ENCODE measurements around the gene FOXRED2.
"Not testable (repeated sequence)": the region's sequence is repeated elsewhere in the genome, so short reads cannot be mapped to it uniquely, and the experiment has no call there.

The FOXRED2 gene

DNA sequence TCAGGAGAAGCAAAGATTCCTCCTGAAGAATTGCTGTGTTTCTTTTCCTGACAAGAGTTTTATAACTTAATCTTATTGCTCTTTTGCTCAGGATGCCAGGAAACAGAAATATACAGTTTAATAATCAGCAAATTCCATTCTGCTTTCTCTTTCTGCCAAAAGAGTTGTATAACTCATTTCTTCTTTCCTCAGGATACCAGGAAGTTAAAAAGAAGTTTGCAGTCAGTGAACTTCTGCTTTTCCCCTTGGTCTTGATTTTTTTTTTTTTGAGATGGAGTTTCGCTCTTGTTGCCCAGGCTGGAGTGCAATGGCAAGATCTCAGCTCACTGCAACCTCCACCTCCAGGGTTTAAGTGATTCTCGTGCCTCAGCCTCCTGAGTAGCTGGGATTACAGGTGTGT, 13.1 kb upstream of the FOXRED2 start:
- in situ Hi-C loops (cut with HindIII; ENCODE audit: low sequenced_read_pairs): not testable (repeated sequence)

DNA sequence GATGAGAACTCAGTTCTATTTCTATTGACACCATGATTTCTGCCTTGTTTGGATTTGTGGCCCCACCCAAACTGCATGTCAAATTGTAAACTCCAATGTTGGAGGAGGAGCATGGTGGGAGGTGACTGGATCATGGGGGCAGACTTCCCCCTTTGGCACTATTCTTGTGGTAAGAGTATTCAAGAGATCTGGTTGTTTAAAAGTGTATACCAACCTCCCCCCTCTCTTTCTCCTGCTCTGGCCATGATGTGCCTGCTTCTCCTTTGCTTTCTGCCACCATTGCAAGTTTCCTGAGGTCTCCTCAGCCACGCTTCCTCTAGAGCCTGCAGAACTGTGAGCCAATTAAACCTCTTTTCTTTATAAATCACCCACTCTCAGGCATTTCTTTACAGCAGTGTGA, 7.9 kb upstream of the FOXRED2 start:
- in situ Hi-C loops (cut with HindIII; ENCODE audit: low sequenced_read_pairs): no loop called here

DNA sequence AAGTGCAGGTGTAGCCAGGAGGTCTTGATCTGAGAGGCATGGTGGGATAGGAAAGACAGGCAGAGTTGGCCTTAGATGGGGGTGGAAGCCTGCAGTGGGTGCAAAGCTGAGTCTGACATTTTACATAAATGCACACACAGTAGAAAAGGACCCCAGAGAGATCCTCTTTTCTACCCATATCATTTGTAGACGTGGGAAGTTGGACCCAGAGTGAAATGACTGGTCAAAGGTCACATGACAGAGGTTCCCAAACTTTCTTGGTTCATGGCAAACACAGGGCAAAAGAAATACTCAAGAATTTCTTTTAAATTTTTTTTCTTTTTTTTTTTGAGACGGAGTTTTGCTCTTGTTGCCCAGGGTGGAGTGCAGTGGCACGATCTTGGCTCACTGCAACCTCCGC, 6.2 kb upstream of the FOXRED2 start:
- in situ Hi-C loops (cut with HindIII; ENCODE audit: low sequenced_read_pairs): no loop called here

DNA sequence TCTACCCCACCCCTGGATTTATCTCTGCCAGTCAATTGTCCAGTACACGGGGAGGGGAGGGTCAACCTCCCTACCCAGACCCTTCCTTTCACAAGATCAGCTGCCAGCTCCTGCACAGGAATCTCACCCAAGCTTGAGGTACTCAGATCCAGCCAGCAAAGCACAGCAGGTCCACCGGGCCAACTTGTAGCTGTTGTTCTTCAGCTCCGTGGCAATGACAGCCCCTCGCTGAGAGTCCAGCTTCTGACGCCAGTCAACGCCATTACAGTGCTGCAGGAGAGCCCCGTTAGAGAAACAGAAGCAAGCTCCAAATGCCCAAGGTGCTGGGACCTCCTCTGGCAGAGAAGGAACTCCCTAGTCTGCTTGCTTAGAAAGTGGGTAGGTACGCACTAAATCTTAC, 5.5 kb upstream of the FOXRED2 start:
- in situ Hi-C loops (cut with HindIII; ENCODE audit: low sequenced_read_pairs): no loop called here

DNA sequence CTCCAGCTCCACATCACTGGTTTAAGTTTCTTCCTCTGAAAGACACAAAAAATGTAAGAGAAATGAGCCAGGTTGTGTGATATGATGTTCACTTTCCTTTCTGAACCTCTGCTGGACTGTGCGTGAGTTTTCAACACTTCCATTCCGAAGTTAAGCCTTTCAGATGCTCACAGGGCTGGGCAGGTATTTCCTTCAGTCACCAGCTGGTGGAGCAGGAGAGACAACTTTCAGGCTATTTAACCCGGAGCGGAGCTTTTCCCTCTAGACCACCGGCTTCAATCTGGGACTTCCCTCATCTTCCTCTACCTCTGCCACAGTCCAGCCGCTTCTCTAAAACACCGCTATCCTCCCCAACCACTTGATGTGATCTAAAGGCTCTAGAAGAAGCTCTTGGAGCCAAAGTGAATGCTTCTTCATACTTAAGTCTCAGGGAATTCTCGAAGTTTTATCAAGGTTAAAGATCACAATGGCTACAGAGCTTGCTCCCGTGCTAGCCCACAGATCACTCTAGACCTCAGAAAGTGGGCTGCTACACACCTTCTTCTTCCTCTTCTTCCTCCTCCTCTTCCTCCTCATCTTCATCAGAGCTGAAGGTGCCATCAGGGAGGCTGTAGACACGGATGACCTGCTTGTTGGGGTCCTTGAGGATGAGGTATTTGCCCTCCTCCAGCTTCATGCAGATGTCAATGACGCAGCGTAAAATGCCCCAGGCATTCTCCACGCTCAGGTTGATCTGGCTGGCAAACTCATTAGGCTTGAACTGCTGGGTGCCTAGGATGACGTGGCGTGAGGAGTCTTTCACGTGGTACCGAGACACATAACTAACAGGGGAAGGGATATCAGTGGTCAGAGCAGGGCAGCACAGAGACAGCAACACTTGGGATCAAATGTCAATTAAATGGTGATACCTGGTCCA, 4.4 kb upstream of the FOXRED2 start:
- in situ Hi-C loops (cut with HindIII; ENCODE audit: low sequenced_read_pairs): no loop called here

DNA sequence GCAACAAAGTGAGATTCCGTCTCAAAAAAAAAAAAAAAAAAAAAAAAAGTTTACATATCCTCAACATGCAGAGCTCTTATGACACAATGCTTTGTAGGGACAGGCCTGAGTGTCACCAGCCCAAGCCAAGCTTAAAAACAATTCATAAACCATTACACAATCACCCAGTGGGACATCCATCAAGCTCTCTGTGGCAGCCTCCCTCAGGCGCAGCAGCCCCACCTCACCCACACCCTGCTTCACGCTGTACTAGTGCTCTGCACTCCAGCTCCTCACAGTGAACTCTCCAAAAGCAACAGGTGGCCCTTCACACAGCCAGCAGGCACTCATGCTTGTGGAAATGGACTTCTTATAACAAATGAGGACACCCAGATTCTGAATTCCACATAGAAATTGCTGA, 3.5 kb upstream of the FOXRED2 start:
- in situ Hi-C loops (cut with HindIII; ENCODE audit: low sequenced_read_pairs): no loop called here

DNA sequence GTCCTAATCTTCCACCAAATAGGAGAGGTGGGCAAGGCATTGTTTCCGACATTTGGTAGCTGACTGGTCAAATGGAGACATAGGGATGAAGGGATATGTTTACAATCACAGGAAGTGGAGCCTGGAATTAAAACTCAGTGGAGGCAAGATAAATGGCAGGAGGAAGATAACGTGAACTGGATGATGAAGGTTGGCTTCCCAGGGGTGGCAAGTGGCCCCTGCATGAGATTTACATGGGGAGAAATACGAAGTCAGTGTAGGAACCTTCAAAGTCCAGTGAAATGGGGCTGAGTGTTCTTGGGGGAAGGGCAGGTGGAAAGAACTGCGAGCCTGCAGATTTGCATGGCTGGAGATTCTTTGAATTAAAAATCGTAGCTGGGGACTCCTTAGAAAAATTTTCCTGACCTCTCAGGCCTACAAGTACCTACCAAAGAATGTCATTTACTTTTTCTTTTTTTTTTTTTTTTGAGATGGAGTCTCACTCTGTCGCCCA, 724 bp upstream of the FOXRED2 start:
- in situ Hi-C loops (cut with HindIII; ENCODE audit: low sequenced_read_pairs): no loop called here

DNA sequence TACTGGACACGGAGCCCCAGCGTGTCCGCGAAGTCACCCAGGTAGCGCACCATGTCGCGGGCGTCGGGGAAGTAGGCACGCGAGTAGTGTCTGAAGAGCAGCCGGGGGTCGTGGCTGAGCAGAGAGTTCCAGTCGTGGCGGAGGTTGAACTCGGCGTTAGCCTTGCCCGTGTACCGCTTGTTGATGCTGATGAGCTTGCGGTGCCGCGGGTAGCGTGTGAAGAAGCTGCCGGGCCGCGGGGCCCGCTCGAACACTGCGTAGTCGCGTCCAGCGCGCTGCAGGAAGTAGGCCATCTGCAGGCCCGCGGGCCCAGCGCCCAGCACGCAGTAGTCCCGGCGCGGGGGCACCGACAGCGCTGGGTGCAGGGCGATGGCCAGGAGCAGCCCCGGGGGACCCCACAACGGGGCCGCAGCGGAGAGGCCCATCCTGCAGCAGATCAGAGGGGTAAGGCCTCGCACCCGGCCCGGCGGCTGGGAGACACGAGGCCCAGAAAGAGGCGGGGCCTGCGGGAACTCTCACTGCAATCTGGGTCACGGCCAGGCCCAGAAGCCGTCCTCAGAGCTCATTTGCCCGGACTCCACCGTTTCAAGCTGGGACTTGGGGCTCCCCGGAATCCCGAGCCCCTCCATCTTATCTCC, 723 bp downstream of the FOXRED2 start:
- in situ Hi-C loops (cut with HindIII; ENCODE audit: low sequenced_read_pairs): no loop called here

DNA sequence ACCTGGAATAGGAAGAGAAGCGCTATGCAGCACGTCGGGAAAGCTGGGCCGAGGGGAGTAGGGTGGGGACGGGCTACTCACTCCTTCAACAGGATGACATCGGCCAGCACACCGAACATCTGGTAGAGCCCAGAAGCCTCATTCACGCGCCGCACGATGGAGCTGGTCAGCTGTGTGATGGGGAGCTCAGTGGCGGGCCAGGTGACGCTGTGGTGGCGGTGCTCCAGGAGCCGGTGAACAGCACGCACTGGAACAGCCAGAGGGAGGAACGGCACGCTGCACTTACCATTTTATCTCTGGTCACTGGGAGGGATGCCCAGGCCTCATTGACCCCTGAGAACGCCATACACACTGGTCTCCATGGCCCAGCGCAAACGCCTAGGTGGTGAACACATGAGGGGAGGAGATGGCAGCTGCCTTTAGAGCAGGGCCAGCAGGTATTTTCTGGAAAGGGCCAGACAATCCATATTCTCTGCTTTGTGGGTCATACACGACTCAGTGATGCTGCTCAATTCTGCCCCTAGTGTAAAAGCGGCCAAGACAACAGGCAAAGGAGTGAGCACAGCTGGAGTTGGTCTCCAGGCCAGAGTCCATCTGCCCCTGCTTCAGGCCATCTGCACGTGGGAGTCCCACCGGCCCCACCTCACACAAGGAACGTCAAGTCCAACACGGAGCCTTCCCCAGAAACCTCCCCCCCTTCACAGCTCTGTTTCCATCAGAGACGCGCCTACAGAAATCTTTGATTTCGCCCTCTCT, 8.8 kb downstream of the FOXRED2 start:
- in situ Hi-C loops (cut with HindIII; ENCODE audit: low sequenced_read_pairs): no loop called here

DNA sequence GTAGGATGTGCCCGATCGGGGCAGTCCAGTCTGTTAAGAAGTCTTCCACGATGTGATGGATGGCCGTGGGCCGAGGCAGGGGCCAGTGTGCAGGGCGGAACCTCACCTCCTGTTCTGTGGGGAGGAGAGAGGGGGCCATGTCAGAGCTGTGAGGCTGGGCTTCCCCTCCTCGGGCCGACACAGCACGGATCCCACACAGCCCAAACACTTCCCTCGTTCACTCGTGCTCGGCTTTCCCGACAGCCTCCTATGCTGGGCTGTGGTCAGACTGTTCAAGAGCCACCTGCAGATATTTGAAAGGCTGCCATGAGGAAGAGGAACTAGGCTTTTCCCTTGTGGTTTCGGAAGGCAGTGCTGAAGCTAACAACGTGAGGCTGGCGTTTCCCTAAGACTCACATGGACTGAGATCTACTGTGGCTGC, 13.1 kb downstream of the FOXRED2 start:
- in situ Hi-C loops (cut with HindIII; ENCODE audit: low sequenced_read_pairs): no loop called here

DNA sequence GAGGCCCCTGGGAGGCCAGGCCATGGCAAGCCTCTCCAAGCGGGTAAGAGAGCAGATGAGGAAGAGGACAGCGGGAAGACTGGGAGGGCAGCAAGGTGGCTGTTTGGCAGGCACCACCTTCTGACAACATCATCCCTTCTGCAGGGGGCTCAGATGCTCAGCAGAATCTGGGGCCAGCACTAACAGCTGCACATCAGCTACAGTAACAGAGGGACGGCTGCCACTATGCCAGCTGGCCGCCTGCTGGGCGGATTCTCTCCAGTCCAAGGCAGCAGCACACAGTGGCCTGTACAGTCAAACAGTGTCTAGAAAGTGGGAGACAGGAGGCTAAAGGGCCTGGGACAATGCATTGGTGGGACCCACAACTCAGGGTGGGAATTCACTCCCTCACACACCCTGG, 14.7 kb downstream of the FOXRED2 start:
- in situ Hi-C loops (cut with HindIII; ENCODE audit: low sequenced_read_pairs): no loop called here

DNA sequence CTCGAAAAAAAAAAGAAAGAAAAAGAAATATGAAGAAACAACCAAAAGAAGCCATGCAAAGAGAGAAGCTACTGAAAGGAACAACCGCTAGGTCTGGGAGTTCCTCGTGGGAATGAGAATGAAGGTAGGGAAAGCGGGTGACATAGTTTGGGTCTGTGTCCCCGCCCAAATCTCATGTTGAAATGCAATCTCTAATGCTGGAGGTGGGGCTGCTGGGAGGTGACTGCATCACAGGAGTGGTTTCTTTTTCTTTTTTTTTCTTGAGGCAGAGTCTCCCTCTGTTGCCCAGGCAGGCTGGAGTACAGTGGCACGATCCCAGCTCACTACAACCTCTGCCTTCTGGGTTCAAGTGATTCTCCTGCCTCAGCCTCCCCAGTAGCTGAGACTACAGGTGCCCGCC, 15.7 kb downstream of the FOXRED2 start:
- in situ Hi-C loops (cut with HindIII; ENCODE audit: low sequenced_read_pairs): no loop called here

DNA sequence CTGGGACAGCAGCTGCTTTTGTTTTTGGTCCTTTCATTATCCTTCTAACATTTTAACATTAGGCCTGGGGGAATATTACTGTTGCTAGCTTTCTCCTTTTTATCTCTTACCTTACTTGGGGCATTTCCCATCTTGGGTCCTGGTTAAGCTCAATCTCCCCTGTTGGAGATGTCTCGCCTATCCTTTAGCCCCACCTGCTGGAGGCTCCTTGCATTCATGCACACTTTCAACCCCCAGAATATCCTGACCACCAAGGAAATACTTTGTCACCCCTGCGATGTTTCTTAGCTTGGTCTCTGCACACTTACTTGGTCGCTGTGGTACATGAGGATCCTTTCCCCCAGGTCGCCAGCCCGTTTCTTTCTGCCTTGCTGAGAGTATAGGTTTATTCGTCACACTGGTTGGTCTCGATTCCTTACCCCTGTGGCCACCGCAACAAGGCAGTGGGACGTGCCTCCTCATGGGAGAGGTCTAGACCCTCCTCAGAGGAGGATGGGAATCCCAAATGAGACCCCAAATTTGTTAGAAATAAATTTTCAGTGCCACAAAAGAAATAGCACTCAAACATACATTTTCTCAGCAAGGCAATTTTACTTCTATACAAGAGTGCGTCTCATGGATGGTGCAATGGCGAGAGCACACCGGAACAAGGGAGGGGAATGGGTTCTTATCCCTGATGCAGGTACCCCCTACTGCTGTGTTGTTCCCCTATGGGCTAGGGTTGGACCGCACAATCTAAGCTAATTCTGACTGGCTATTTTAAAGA, 20.0 kb downstream of the FOXRED2 start:
- in situ Hi-C loops (cut with HindIII; ENCODE audit: low sequenced_read_pairs): no loop called here

DNA sequence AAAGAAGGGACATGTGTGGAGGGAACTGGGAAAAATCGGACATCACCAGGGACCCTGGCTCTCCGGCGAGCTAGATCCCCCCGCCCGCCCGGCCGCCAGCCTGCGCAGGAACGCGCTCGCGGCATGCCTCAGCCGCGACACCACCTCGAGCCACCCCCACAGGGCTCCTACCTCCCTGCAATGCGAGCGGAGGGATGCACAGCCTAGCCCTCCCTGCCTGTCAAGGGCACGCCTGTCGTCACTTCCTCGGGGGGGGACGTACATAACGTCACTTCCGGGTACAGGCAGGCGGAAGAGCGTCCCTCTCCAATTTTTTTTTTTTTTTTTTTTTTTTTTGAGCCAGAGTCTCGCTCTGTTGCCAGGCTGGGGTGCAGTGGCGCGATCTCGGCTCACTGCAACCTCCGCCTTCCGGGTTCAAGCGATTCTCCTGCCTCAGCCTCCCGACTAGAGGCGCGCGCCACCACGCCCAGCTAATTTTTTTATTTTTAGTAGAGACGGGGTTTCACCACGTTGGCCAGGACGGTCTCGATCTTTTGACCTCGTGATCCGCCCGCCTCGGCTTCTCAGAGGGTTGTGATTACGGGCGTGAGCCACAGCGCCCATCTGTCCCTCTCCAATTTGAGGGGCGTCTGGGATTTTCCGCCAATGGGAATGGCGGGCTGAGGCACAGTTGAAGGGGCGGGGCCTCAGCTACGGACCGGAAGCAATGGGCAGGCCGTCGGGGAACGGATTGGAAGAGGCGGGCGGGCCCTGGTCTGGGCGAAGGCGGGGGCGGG, 25.3 kb downstream of the FOXRED2 start, which contains the start of gene TXN2:
TSS of gene TXN2 (minus strand) at position 248 of the 776 bp plus-strand sequence. CDS start 803 bp downstream, outside the sequence.
- in situ Hi-C loops (cut with HindIII; ENCODE audit: low sequenced_read_pairs): no loop called here

DNA sequence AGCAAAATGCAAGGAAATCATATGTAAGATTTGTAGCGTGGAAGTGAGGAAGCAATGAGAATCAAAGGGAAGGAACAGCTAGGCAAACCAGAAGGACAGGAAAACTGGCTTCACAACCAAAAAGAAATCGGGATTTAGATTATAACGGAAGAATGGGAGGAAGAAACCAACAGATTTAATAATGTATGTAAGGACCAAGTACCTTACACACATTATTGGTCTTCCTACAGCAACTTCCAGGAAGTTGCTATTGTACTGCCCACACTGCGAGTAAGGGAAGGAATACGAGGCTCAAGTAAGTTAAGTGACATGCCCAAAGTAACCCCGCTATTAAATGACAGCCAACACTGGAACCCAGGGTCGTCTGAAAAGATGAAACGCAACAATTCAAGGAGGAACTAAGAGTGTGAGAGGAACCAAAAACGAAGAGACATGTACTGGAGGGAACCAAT, 25.9 kb downstream of the FOXRED2 start:
- in situ Hi-C loops (cut with HindIII; ENCODE audit: low sequenced_read_pairs): no loop called here

DNA sequence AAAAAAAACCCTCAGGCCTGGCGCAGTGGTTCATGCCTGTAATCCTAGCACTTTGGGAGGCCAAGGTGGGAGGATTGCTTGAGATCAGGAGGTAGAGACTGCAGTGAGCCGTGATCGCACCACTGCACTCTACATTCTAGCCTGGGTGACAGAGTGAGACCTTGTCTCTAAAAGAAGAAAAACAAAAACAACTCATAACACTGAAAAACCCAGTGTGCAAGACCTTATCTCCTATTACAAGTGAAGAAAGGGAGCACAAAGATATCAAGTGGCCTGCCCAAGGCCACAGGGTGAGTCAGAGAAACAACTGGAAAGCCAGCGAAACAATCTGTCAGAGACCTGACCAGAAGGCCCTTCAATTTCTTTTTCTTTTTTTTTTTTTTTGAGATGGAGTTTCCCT, 27.9 kb downstream of the FOXRED2 start:
- in situ Hi-C loops (cut with HindIII; ENCODE audit: low sequenced_read_pairs): no loop called here

DNA sequence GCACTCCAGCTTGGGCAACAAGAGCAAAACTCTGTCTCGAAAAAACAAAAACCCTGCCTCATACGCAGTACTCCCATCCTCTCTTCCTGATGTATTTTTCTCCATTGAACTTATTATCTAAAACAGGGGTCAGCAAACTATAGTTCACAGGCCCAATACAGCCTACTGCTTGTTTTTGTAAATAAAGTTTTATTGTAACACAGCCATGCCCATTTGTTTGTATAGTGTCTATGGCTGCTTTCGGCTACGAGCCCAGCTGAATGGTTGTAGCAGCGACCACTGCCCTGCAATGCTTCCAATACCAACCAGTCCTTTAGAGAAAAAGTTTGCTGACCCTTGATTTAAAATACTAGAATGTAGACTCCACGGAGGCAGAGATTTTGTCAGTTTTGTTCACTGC, 31.5 kb downstream of the FOXRED2 start:
- in situ Hi-C loops (cut with HindIII; ENCODE audit: low sequenced_read_pairs): no loop called here

DNA sequence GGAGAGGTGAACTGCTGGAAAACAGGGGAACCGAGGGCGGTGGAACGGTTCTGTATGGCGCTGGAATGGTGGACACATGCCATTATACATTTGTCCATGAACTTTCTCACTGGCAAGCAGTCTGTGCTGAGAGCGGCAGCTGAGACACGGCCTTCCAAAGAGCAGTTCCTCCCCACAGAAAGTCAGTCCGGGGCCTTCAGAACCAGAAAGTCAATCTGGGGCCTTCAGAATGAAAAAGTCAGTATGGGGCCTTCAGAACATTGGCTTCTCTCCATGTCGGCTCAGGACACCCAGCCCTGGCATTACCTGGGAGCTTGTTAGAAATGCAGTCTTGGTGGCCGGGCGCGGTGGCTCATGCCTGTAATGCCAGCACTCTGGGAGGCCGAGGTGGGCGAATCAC, 34.2 kb downstream of the FOXRED2 start:
- in situ Hi-C loops (cut with HindIII; ENCODE audit: low sequenced_read_pairs): no loop called here

DNA sequence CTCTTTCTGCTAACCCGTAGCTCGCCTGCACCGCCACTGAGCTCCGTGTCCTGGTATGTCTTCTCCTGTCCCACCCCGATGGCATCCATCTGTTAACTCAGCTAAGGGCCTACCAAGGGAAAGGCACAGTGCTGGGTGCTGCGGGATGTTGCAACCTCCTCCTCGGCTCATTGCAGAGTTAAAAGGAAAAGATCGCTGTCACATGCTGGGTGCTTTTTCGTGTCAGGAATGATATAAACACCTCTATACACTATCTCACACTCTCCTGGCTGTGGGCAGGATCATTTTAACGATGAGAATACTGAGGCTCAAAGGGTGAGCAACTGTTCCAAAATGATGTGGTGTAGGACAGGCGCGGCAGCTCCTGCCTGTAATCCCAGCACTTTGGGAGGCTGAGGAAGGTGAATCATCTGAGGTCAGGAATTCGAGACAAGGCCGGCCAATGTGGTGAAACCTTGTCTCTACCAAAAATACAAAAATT, 35.5 kb downstream of the FOXRED2 start:
- in situ Hi-C loops (cut with HindIII; ENCODE audit: low sequenced_read_pairs): no loop called here

DNA sequence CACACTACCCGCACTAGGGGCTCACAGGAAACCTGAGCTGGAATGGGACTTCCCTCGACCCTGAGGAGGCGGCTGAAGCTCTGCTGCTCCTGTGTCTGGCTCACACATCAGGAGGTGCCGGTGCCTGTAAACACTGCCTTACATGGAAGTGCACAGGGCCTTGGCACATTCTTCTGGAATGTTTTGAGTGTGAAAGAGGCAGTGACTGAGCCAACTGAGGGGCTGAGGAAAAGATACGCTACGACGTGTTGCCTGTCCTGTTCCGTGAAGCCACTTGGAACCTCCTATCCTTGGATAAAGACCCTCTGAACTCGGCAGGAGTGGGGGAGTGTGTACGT, 35.9 kb downstream of the FOXRED2 start:
- in situ Hi-C loops (cut with HindIII; ENCODE audit: low sequenced_read_pairs): no loop called here

All from DLD1 (cell line).